ENCODE data around the gene HSD17B8. TPM values are rescaled to one million over a fixed set of nuclear protein-coding genes. Genes with fewer than 3 reads are reported as not detected.
A peak's percentile ranks its signal among the peaks of the same experiment; 100 is the strongest.

HSD17B8 gene
- total RNA-seq, 1 experiment from 2014 or later: 4.2 TPM

DNA sequence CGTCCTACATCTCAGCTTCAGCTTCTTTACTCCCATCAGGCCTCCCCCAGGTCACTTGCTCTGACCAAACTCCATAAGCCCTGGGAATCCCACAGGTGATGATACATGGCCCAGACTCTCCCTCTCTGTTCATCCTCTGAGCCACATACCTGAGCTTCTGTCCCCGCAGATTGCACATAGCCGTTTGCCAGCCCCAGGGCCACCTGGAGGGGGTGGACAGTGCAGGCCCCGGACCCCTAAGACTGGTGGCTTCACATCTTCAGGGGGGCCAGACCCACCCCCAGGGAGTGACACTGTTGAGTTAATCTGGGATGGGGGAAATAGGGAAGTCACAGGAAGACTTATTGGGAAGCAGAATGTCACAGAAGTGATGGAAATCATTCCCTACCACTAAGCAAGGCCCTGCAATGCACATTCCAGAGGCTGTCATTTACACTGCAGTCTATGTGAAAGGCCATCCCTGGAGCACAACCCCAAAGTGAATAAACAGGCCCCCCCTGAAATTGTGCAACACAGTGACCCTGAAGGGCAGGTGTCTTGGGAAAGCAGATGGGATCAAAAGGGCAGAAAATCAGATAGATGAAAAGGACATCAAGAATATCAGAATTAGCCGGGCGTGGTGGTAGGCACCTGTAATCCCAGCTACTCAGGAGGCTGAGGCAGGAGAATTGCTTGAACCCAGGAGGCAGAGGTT is 6.1 kb upstream of the HSD17B8 start:
- peaks cover 18% of the 10 kb centered on the region for H3K4me1 ChIP-seq (ENCODE audit: insufficient read depth, low read length)
- H4K20me1 ChIP-seq (ENCODE audit: low read length): peaks cover 5% of the 10 kb centered on the region; the same call in 1 of the 2 replicates
- H3K9me3 ChIP-seq (ENCODE audit: low read length): no peaks in the 10 kb centered on the region
- no peak overlapping the region for H2AFZ ChIP-seq (ENCODE audit: low read length)
- ChIA-PET CTCF (interaction anchor here (0.6 kb wide), 1 partner anchor 80 kb away, joined by 3 read pairs; no protein-coding TSS in a partner anchor), POLR2A (ENCODE audit: unreplicated experiment) (interaction anchor here (0.6 kb wide), 1 partner anchor 45 kb away, joined by 4 read pairs; no protein-coding TSS in a partner anchor)
- no peak overlapping the region for H3K27ac ChIP-seq (ENCODE audit: low read length)
- DNase-seq (no peak), ATAC-seq (no peak)
- H3K9me2 ChIP-seq (replicated peaks; ENCODE audit: low read length): no peaks in the 10 kb centered on the region
- BruUV-seq (replicated peaks): TSS peak; percentile 13
- intact Hi-C loops (cut with micrococcal nuclease): loop anchor here (5.0 kb wide), 1 partner anchor 36 kb away; no protein-coding TSS in a partner anchor
- H3K4me2 ChIP-seq (ENCODE audit: low read length): peak overlapping the region; percentile 99
- peaks cover 55% of the 10 kb centered on the region for H3K79me2 ChIP-seq (ENCODE audit: low read length)
- TF ChIP-seq, protein P1, sequence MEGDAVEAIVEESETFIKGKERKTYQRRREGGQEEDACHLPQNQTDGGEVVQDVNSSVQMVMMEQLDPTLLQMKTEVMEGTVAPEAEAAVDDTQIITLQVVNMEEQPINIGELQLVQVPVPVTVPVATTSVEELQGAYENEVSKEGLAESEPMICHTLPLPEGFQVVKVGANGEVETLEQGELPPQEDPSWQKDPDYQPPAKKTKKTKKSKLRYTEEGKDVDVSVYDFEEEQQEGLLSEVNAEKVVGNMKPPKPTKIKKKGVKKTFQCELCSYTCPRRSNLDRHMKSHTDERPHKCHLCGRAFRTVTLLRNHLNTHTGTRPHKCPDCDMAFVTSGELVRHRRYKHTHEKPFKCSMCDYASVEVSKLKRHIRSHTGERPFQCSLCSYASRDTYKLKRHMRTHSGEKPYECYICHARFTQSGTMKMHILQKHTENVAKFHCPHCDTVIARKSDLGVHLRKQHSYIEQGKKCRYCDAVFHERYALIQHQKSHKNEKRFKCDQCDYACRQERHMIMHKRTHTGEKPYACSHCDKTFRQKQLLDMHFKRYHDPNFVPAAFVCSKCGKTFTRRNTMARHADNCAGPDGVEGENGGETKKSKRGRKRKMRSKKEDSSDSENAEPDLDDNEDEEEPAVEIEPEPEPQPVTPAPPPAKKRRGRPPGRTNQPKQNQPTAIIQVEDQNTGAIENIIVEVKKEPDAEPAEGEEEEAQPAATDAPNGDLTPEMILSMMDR (conservative IDR thresholded peaks at IDR 0.05; ENCODE audit: low read depth, low read length): no peak
- TF ChIP-seq EZH2phosphoT487 (IDR thresholded peaks at IDR 0.05; ENCODE audit: borderline replicate concordance, low read length) (no peak), EZH2 (IDR thresholded peaks at IDR 0.05; ENCODE audit: low read length, unreplicated experiment) (no peak)
- H3K4me3 ChIP-seq (ENCODE audit: low read length): no peak overlapping the region
- H3F3A ChIP-seq (ENCODE audit: low read length, unreplicated experiment): no peaks in the 10 kb centered on the region
- H3K36me3 ChIP-seq (ENCODE audit: low read depth, low read length): peaks cover 41% of the 10 kb centered on the region
- no peaks in the 10 kb centered on the region for H3K27me3 ChIP-seq (ENCODE audit: low read length)
- H3K9ac ChIP-seq (ENCODE audit: low read length): no peak overlapping the region

DNA sequence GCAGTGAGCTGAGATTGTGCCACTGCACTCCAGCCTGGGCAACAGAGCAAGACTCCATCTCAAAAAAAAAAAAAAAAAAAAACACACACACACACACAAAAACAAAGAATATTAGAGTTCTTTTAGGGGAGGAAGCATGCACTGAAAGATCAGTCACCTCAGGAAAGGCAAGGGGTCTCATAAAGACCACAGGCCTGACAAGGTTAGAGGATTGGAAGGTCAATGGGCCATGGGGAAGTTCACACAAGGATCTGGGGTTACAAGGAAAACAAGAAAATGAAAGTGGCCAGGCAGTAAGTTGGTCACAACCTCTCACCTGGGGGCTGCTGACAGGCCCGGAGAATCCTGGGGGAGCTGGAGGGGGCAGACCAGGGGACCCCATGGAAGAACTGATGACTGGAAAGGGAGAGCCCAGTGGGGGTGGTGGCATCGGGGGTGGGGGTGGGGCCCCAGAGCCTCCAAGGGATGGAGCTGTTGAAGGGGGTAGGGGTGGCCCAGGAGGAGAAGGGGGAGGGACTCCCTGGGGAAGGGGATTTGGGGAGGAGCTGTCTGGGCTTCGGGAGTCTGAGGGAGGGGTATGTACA is 5.5 kb upstream of the HSD17B8 start:
- POLR2A ChIA-PET (ENCODE audit: unreplicated experiment): no interaction called here
- peaks cover 62% of the 10 kb centered on the region for H3K79me2 ChIP-seq (ENCODE audit: low read length)
- no peak overlapping the region for H3K27ac ChIP-seq (ENCODE audit: low read length)
- no peaks in the 10 kb centered on the region for H3K9me3 ChIP-seq (ENCODE audit: low read length)
- TF ChIP-seq EZH2 (IDR thresholded peaks at IDR 0.05; ENCODE audit: low read length, unreplicated experiment): no peak
- TF ChIP-seq, protein P1 (conservative IDR thresholded peaks at IDR 0.05; ENCODE audit: low read depth, low read length): no peak
- TF ChIP-seq EZH2phosphoT487 (IDR thresholded peaks at IDR 0.05; ENCODE audit: borderline replicate concordance, low read length): no peak
- H3K4me3 ChIP-seq (ENCODE audit: low read length): peak overlapping the region; percentile 97
- DNase-seq: no peak
- H3K27me3 ChIP-seq (ENCODE audit: low read length): no peaks in the 10 kb centered on the region
- H3K9me2 ChIP-seq (replicated peaks; ENCODE audit: low read length): no peaks in the 10 kb centered on the region
- peaks cover 5% of the 10 kb centered on the region; the same call in 1 of the 2 replicates for H4K20me1 ChIP-seq (ENCODE audit: low read length)
- no peak for ATAC-seq
- H3K36me3 ChIP-seq (ENCODE audit: low read depth, low read length): peaks cover 46% of the 10 kb centered on the region
- intact Hi-C loops (cut with micrococcal nuclease): loop anchor here (5.0 kb wide), 1 partner anchor 37 kb away; no protein-coding TSS in a partner anchor
- H3F3A ChIP-seq (ENCODE audit: low read length, unreplicated experiment): no peaks in the 10 kb centered on the region
- H3K9ac ChIP-seq (ENCODE audit: low read length): peak overlapping the region; percentile 98
- no TSS peak for BruUV-seq (replicated peaks)
- no peak overlapping the region for H2AFZ ChIP-seq (ENCODE audit: low read length)
- peaks cover 22% of the 10 kb centered on the region for H3K4me1 ChIP-seq (ENCODE audit: insufficient read depth, low read length)
- CTCF ChIA-PET: no interaction called here
- peak overlapping the region; percentile 99 for H3K4me2 ChIP-seq (ENCODE audit: low read length)

Measured in PC-3 (cell line).